HepG2 (cell line): Measurements from ENCODE around the gene RSAD1. TPM values are rescaled to one million over a fixed set of nuclear protein-coding genes. Genes with fewer than 3 reads are reported as not detected.

Source experiments
- ATAC-seq: fragments of 200-7000 bp; cut with Tn5 transposase; 3 replicates; pipeline ENCODE4 v1.9.1; 2020; ENCODE audit warnings: mild to moderate bottlenecking, moderate library complexity
- BruUV-seq: library from RNA; stranded (reverse); fragments of 400-500 nt; replicated peaks from 2 replicates; lab custom pipeline; 2021; lab: Mats Ljungman, UMichigan
- CTCF ChIA-PET: fragments of 300-600 bp; formaldehyde crosslinking; extraction: SDS; loops from one replicate; lab custom pipeline; 2021; ENCODE audit warnings: low total read pairs, inconsistent platforms, low intra/inter-chr PET ratio; lab: Yijun Ruan, JAX
- POLR2A ChIA-PET: fragments of 350-600 bp; sonication (Branson Sonifier 250); formaldehyde crosslinking; loops from one replicate; lab custom pipeline; 2020; ENCODE audit warnings: antibody characterized with exemption, inconsistent platforms; lab: Yijun Ruan, JAX
- DNase-seq: peaks from one replicate; pipeline ENCODE4 v3.0.0-alpha.2; 2015; ENCODE audit warnings: low spot score
- FAIRE-seq: peaks from 3 replicates; lab custom pipeline; 2011; peaks lifted over from hg19 to GRCh38; lab: Jason Lieb, UNC
- H2AFZ ChIP-seq: one replicate; pipeline ENCODE4 v1.6.1; 2011; ENCODE audit warnings: low read length, inconsistent platforms
- H3K27ac ChIP-seq: fragments of 300-600 bp; 3 replicates; pipeline ENCODE4 v1.8.0; 2011; ENCODE audit warnings: mixed run types, mild to moderate bottlenecking, mixed read lengths, low read length, inconsistent platforms; ENCODE audit not compliant: insufficient read depth; ENCODE audit errors: extremely low read length
- H3K27me3 ChIP-seq, 2 experiments: fragments of 200-600 bp in 1 of 2; 2 replicates in 1 of 2; 3 replicates in 1 of 2; pipeline versions ENCODE4 v1.6.0 to v1.8.0; 2011; ENCODE audit warnings: low read length in 2 of 2, mild to moderate bottlenecking in 2 of 2, moderate library complexity in 2 of 2, inconsistent platforms in 1 of 2; ENCODE audit not compliant: insufficient read depth in 2 of 2, control insufficient read depth in 1 of 2
- H3K36me3 ChIP-seq, 2 experiments: fragments of 200-600 bp in 1 of 2; replicated peaks in 1 of 2; 2 replicates in 1 of 2; 3 replicates in 1 of 2; pipeline versions ENCODE4 v1.5.1 to v1.8.0; 2011; ENCODE audit warnings: low read length in 2 of 2, inconsistent platforms in 1 of 2; ENCODE audit not compliant: insufficient read depth in 2 of 2, control insufficient read depth in 1 of 2
- H3K4me1 ChIP-seq: 2 replicates; pipeline ENCODE4 v1.5.1; 2012; ENCODE audit warnings: low read length, inconsistent platforms; ENCODE audit not compliant: insufficient read depth
- H3K4me2 ChIP-seq: 2 replicates; pipeline ENCODE4 v1.6.0; 2011; ENCODE audit warnings: low read depth, low read length, inconsistent platforms
- H3K4me3 ChIP-seq, 3 experiments: fragments of 200-600 bp in 1 of 3; sonication (generic), shearing (Covaris generic) in 1 of 3; replicated peaks in 1 of 3; 2 replicates each; pipeline ENCODE4 v1.5.1; 2011 to 2016; ENCODE audit warnings: low read length in 3 of 3, inconsistent platforms in 2 of 3, low read depth in 2 of 3, mild to moderate bottlenecking in 2 of 3, control low read depth in 1 of 3, mixed read lengths in 1 of 3; ENCODE audit not compliant: insufficient read depth in 1 of 3
- H3K79me2 ChIP-seq: one replicate; pipeline ENCODE4 v1.6.1; 2011; ENCODE audit warnings: low read length, inconsistent platforms; ENCODE audit not compliant: insufficient read depth
- H3K9ac ChIP-seq: 2 replicates; pipeline ENCODE4 v1.6.0; 2011; ENCODE audit warnings: mild to moderate bottlenecking, low read depth, low read length, inconsistent platforms; ENCODE audit not compliant: insufficient read depth
- H3K9me3 ChIP-seq: 2 replicates; pipeline ENCODE4 v1.5.1; 2012; ENCODE audit warnings: mild to moderate bottlenecking, low read length
- H4K20me1 ChIP-seq: 2 replicates; pipeline ENCODE4 v1.6.0; 2011; ENCODE audit warnings: inconsistent platforms, mild to moderate bottlenecking, low read length, moderate library complexity; ENCODE audit not compliant: insufficient read depth
- AGO1 ChIP-seq: fragments of 200-400 bp; formaldehyde crosslinking; IDR thresholded peaks from 2 replicates; pipeline ENCODE4 v1.6.1; 2017; ENCODE audit warnings: mild to moderate bottlenecking, low read depth, low read length, moderate library complexity; ENCODE audit not compliant: poor library complexity, severe bottlenecking
- AHDC1 ChIP-seq: sonication (generic); formaldehyde crosslinking; IDR thresholded peaks from 2 replicates; pipeline ENCODE4 v1.5.1; 2020; ENCODE audit warnings: mild to moderate bottlenecking, missing genetic modification reagents, borderline replicate concordance
- DNMT1 ChIP-seq: sonication (generic); formaldehyde crosslinking; IDR thresholded peaks from 2 replicates; pipeline ENCODE4 v1.5.1; 2020; ENCODE audit warnings: mild to moderate bottlenecking, missing genetic modification reagents
- FOXC1 ChIP-seq: sonication (generic); formaldehyde crosslinking; IDR thresholded peaks from 2 replicates; pipeline ENCODE4 v1.8.0; 2022; ENCODE audit warnings: mild to moderate bottlenecking, missing genetic modification reagents, borderline replicate concordance
- FOXK1 ChIP-seq: sonication (generic); formaldehyde crosslinking; IDR thresholded peaks from 2 replicates; pipeline ENCODE4 v1.4.0; 2020; ENCODE audit warnings: low read depth, missing genetic modification reagents, borderline replicate concordance
- KDM6A ChIP-seq: IDR thresholded peaks from 2 replicates; pipeline ENCODE4 v1.6.1; 2016; ENCODE audit warnings: low read depth
- MIXL1 ChIP-seq: IDR thresholded peaks from 2 replicates; pipeline ENCODE4 v1.6.1; 2016
- NRL ChIP-seq: sonication (generic); formaldehyde crosslinking; IDR thresholded peaks from 2 replicates; pipeline ENCODE4 v1.5.0; 2020; ENCODE audit warnings: missing genetic modification reagents, mild to moderate bottlenecking, moderate library complexity, borderline replicate concordance
- YEATS2 ChIP-seq: sonication (generic); formaldehyde crosslinking; IDR thresholded peaks from 2 replicates; pipeline ENCODE4 v1.4.0; 2020; ENCODE audit warnings: missing genetic modification reagents, borderline replicate concordance
- ZNF790 ChIP-seq: sonication (generic); formaldehyde crosslinking; IDR thresholded peaks from 2 replicates; pipeline ENCODE4 v1.8.0; 2022; ENCODE audit warnings: missing genetic modification reagents, mild to moderate bottlenecking, borderline replicate concordance
- WGBS: methylation state at CpG from one replicate; pipeline ENCODE4 v1.1.6; 2017; ENCODE audit warnings: low lambda C conversion rate; 5-methylcytosine and 5-hydroxymethylcytosine counted together
- in situ Hi-C: cut with HindIII; loops from 2 replicates; pipeline ENCODE4 v1.10.0; 2017; ENCODE audit warnings: low pct_unique_long_range_greater_than_20kb; ENCODE audit not compliant: extremely low pct_ligation_motif_present
- intact Hi-C: fragments of 100-400 bp; cut with micrococcal nuclease; formaldehyde crosslinking; loops from one replicate; pipeline ENCODE4 v1.10.0; 2022; ENCODE audit not compliant: unreplicated experiment
- polyA plus RNA-seq, 8 experiments: library from polyadenylated mRNA; depleted of rRNA in 3 of 8; stranded (reverse) in 7 of 8; unstranded in 1 of 8; fragments of >200 nt; fragmentation: Illumina TruSeq in 4 of 8; extraction: Trizol in 4 of 8; gene quantifications; 2 replicates each; pipeline versions ENCODE4 v1.2.1 to v1.2.3, GENCODE V29; 2011 to 2016; ENCODE audit warnings: low read depth in 4 of 8, missing spikeins in 1 of 8, mixed read lengths in 1 of 8; ENCODE audit not compliant: insufficient read depth in 1 of 8
- total RNA-seq, 5 experiments: library from RNA; depleted of rRNA; stranded (reverse); fragments of >200 nt; fragmentation: Illumina TruSeq; extraction: Trizol; gene quantifications; 2 replicates each; pipeline ENCODE4 v1.2.3, GENCODE V29; 2016; ENCODE audit warnings: low read depth in 1 of 5

RSAD1 gene
- total and polyA plus RNA-seq, 2 of the 13 experiments (the other 11 are each of a cell fraction or from before 2014, with no cell fraction given), result 22.7 to 27.7 TPM

- TF ChIP-seq YEATS2 (CRISPR knock-in tag) (peak; percentile 44; the same call in 1 of the 2 replicates), AGO1 (no peak)
- TF ChIP-seq, all 625 proteins: peak for 80
These were observed 39.1 kb downstream of the RSAD1 start (continued) for GRCh38 chr17:50517504-50518383.

GRCh38 chr17:50518384-50519023, 39.8 kb downstream of the RSAD1 start:
- peak; percentile 84 for FAIRE-seq
- intact Hi-C loops, result no loop called here
- Histone ChIP-seq H3K27me3 (no peaks in the 10 kb centered on the region), H3K4me1 (peaks cover 59% of the 10 kb centered on the region), H3K27ac (no peak overlapping the region), H3K4me3 (peak overlapping the region; percentile 21 to 68 (median 40)), H3K4me2 (peak overlapping the region; percentile 94), H2AFZ (peak overlapping the region; percentile 68), H4K20me1 (no peaks in the 10 kb centered on the region), H3K36me3 (no peaks in the 10 kb centered on the region), H3K9ac (peak overlapping the region; percentile 40), H3K79me2 (no peaks in the 10 kb centered on the region), H3K9me3 (no peaks in the 10 kb centered on the region)
- peak; percentile 90 for ATAC-seq
- DNase-seq, result peak; percentile 68
- WGBS, result 1% methylated on average over 8 of the region's 13 CpGs
- POLR2A ChIA-PET, result interaction anchor here (0.7 to 3.2 kb wide), 11 partner anchors 9 to 173 kb away, joined by 3 to 37 read pairs (median 4); partner anchors contain the start of genes EPN3 and XYLT2
- in situ Hi-C loops, result no loop called here
- CTCF ChIA-PET, result no interaction called here
- TSS peak; percentile 56 for BruUV-seq
- TF ChIP-seq MIXL1 (CRISPR knock-in tag), result no peak
- TF ChIP-seq AHDC1 (CRISPR knock-in tag), result no peak; the same call in 1 of the 2 replicates
- TF ChIP-seq ZNF790 (CRISPR knock-in tag), result no peak
- TF ChIP-seq FOXK1, result no peak
- TF ChIP-seq KDM6A, result no peak
- TF ChIP-seq DNMT1 (CRISPR knock-in tag), result 0 out of 2 replicates have a peak, but pooled peaks have one; percentile 7
- TF ChIP-seq NRL (CRISPR knock-in tag), result peak; percentile 42; the same call in 1 of the 2 replicates
- TF ChIP-seq FOXC1 (CRISPR knock-in tag), result no peak
